DMS114 treated with DMSO at 0.1 percent for 48 hours (cell line): ENCODE results near the gene MYO1B.

ENCODE experiments used
- DNase-seq: peaks from one replicate; lab custom pipeline; 2025; ENCODE audit not compliant: unreplicated experiment; lab: John Stamatoyannopoulos, UW

MYO1B gene

GRCh38 chr2:191355170-191355758, 110.1 kb downstream of the MYO1B start:
- no peak for DNase-seq

GRCh38 chr2:191357678-191358077, 112.5 kb downstream of the MYO1B start:
- no peak for DNase-seq

GRCh38 chr2:191358325-191359025, 113.3 kb downstream of the MYO1B start:
- DNase-seq = no peak

- DNase-seq = no peak
Measured at GRCh38 chr2:191359133-191359532, 113.9 kb downstream of the MYO1B start.

- no peak for DNase-seq
Measured at GRCh38 chr2:191360918-191361317, 115.7 kb downstream of the MYO1B start.

- no peak for DNase-seq
Measured at GRCh38 chr2:191362841-191363240, 117.6 kb downstream of the MYO1B start.

- no peak for DNase-seq
Measured at GRCh38 chr2:191363267-191363666, 118.1 kb downstream of the MYO1B start.

GRCh38 chr2:191365089-191365488, 119.9 kb downstream of the MYO1B start:
- DNase-seq = no peak

- no peak for DNase-seq
Measured at GRCh38 chr2:191366199-191366598, 121.0 kb downstream of the MYO1B start.

- peak; percentile 0 for DNase-seq
Measured at GRCh38 chr2:191369034-191369433, 123.8 kb downstream of the MYO1B start.

- no peak for DNase-seq
Measured at GRCh38 chr2:191374366-191374765, 129.2 kb downstream of the MYO1B start.

- no peak for DNase-seq
Measured at GRCh38 chr2:191374939-191375338, 129.7 kb downstream of the MYO1B start.

GRCh38 chr2:191376981-191377629, 131.9 kb downstream of the MYO1B start:
- DNase-seq = no peak

GRCh38 chr2:191379375-191379774, 134.2 kb downstream of the MYO1B start:
- DNase-seq = no peak

GRCh38 chr2:191382801-191383200, 137.6 kb downstream of the MYO1B start:
- no peak for DNase-seq

GRCh38 chr2:191383486-191383885, 138.3 kb downstream of the MYO1B start:
- DNase-seq = no peak

GRCh38 chr2:191384829-191385228, 139.6 kb downstream of the MYO1B start:
- no peak for DNase-seq

GRCh38 chr2:191385416-191386160, 140.4 kb downstream of the MYO1B start:
- DNase-seq = no peak

GRCh38 chr2:191386938-191387536, 141.8 kb downstream of the MYO1B start:
- no peak for DNase-seq

- DNase-seq = no peak
Measured at GRCh38 chr2:191389288-191389687, 144.1 kb downstream of the MYO1B start.

- DNase-seq = no peak
Measured at GRCh38 chr2:191391171-191391570, 146.0 kb downstream of the MYO1B start.
